Measurements from ENCODE around the gene S100PBP.

Gene S100PBP

DNA sequence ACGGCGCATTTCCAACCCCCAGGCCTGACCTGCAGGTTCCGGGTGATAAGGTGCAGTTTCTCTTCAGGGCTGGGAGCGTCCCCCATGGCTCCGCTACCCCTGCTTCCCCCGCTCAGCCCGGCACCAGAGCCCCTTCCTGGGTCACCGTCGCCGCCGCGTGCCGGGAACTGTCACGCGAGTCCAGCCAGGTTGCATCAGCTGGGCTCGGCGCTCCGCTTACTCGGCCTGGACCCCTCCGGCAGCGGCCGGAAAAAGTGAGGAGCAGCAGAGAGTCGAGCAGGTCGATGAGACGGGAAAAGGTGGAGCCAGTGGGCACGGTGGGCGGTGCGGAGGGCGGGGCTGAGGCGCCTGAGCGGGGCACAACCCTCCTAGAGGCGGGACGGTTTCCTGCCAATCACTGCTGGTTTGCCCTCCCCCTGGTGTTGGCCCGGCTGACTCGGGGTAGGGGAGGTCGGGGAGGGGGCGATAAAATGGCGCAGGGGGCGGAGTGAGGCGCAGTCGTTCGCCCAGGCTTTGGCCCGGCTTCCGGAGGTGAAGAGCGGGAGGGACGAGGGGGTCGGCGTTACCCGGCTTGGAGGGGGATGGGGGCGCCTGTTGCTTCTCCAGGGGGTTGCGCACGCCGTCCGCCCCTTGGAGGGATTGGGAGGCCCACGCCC is at the start of gene S100PBP, which contains the start of gene YARS1:
TSS of gene S100PBP (plus strand) at position 495 of the 656 bp plus-strand sequence. CDS start 8,447 bp downstream, outside the sequence.
TSS of gene YARS1 (minus strand) at position 200 of the 656 bp plus-strand sequence. CDS start at position 86, 114 bp downstream.
- peak; percentile 98 to 99 for DNase-seq

DNA sequence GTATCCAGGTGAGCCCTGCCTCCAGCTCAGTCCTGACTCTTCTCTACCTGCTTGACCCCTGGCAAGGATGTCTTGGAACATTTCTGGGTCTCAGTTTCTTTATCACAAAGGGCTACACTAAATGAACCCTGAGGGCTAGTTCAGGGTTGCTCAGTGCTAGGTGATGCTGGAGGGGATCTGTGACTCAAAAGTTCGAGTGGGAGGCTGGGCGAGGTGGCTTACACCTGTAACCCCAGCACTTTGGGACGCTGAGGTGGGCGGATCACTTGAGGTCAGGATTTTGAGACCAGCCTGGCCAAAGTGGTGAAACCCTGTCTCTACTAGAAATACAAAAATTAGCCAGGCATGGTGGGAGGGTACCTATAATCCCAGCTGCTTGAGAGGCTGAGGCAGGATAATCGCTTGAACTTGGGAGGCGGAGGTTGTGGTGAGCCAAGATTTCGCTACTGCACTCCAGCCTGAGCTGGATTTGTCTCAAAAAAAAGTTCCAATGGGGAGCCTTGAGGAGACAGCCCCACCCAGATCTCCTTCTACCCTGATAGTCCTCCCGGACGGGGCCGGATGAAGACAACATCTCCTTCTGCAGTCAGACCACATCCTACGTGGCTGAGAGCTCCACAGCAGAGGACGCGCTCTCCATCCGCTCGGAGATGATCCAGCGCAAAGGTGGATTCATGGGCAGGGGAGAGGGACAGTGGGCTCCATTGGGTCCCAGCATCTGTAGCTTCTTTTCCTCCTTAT is 49.2 kb upstream of the S100PBP start:
- no peak for DNase-seq

DNA sequence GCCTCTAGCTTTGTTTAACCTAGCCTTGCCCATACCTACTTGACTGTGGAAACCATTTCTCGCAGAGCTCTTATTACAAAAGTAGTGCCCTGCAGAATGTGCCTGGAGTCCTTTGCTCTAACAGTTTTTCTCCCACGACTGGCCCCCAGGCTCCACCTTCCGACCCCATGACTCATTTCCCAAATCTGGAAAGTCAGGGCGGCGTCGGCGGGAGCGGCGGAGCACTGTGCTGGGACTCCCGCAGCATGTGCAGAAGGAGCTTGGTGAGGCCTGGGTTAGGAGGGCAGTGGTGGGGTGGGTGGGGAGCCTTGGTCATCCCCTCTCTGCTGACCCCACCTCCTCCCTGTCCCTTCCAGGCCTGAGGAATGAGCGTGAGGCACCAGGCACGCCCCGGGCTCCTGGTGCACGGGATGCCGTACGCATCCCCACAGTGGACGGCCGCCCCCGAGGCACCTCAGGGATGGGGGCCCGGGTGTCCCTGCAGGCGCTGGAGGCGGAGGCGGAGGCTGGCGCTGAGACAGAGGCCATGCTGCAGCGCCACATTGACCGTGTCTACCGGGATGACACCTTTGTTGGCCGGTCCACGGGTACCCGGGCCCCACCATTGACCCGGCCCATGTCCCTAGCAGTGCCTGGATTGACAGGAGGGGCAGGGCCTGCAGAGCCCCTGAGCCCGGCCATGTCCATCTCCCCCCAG is 47.8 kb upstream of the S100PBP start:
- no peak for DNase-seq

DNA sequence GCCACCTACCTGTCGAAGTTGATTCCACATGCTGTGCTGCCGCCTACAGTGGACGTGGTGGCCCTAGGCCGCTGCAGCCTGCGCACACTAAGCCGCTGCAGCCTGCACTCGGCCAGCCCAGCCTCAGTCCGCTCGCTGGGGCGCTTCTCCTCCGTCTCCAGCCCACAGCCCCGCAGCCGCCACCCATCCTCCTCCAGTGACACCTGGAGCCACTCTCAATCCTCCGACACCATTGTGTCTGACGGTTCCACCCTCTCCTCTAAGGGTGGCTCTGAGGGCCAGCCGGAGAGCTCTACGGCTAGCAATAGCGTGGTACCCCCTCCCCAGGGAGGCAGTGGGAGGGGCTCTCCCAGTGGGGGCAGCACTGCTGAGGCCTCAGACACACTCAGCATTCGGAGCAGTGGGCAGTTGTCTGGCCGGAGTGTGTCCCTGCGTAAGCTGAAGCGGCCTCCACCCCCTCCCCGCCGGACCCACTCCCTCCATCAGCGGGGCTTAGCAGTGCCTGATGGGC is 47.2 kb upstream of the S100PBP start:
- DNase-seq: no peak

DNA sequence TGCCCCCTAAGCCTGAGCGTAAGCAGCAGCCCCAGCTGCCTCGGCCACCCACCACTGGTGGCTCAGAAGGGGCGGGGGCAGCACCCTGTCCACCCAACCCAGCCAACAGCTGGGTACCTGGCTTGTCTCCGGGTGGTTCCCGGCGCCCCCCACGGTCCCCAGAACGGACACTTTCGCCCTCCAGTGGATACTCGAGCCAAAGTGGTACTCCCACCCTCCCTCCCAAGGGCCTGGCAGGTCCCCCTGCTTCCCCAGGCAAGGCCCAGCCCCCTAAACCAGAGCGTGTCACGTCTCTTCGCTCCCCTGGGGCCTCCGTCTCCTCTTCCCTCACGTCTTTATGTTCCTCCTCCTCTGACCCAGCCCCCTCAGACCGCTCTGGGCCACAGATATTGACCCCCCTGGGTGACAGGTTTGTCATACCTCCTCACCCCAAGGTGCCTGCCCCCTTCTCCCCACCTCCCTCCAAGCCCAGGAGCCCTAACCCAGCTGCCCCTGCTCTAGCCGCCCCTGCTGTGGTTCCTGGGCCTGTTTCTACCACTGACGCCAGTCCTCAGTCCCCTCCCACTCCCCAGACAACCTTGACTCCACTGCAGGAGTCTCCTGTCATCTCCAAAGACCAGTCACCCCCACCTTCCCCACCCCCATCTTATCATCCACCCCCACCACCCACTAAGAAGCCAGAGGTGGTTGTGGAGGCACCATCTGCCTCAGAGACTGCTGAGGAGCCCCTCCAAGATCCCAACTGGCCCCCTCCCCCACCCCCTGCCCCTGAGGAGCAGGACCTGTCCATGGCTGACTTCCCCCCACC is 46.5 kb upstream of the S100PBP start:
- no peak for DNase-seq

DNA sequence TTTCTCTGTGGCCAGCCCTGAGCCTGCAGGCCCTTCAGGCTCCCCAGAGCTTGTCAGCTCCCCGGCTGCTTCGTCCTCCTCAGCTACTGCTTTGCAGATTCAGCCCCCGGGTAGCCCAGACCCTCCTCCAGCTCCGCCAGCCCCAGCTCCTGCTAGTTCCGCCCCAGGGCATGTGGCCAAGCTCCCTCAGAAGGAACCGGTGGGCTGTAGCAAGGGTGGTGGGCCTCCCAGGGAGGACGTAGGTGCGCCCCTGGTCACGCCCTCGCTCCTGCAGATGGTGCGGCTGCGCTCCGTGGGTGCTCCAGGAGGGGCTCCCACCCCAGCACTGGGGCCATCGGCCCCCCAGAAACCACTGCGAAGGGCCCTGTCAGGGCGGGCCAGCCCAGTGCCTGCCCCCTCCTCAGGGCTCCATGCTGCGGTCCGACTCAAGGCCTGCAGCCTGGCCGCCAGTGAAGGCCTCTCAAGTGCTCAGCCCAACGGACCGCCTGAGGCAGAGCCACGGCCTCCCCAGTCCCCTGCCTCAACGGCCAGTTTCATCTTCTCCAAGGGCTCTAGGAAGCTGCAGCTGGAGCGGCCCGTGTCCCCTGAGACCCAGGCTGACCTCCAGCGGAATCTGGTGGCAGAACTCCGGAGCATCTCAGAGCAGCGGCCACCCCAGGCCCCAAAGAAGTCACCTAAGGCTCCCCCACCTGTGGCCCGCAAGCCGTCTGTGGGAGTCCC is 45.7 kb upstream of the S100PBP start:
- DNase-seq: no peak

DNA sequence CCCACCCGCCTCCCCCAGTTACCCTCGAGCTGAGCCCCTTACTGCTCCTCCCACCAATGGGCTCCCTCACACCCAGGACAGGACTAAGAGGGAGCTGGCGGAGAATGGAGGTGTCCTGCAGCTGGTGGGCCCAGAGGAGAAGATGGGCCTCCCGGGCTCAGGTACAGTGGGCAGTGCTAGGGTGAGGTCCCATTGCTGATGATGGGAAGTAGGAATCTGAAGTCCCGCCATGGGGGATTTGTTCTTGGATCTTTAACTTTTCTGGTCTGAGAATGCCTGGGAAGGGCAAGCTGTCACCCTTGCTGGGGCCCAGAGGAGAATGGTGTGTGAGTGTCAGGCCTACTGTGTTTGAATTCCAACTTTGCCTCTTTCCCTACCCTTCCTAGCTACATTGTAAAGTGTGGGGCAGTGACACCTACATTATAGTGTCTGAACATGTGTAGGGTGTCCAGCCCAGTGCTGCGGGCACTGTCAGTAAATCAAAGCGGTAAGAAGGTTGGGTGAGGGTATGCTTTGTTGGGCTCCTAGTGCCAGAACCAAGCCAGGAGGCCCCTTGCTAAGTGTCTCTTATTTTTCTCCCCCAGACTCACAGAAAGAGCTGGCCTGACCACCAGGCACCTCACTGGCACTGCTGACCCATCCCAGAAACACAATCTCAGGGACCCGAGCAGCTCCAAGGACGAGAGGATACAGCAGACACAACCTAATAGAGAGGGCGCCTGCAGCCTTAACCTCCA is 45.0 kb upstream of the S100PBP start:
- DNase-seq: no peak

DNA sequence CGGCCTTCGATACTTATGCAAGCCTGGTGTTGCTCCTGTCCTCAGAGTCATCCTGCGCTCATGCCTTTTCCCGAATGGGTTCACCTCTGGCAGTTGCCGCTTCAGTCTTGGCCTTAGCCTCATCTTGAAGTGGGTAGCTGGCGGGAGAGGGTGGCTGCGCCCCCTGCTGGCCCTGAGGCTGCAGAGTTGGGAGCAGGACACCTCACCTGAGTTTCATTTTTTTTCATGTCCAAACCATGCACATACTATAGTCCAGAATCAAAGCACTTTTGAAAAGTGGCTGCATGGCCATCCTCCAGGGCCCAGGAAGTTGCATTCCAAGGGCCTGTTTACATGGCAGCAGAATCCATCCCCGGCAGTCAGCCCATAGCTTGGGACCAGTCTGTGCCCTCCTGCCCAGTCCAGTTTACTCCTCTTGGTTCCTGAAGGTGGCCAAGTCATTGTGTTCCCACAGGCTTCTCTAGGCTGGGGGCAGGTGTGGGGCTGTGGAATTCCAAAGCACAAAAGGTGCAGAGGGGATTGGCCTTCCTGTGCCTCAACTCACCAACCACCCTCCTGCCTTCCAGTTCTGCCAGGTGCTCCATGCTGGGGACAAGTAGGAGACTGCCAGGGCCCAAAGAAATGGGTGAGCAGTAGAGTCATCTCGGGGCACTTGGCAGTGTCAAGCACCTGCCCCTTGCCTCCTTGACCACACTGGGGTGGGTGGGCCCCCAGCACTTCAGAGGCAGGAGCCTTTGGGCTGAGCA is 44.3 kb upstream of the S100PBP start:
- peak; percentile 65 to 77 for DNase-seq

DNA sequence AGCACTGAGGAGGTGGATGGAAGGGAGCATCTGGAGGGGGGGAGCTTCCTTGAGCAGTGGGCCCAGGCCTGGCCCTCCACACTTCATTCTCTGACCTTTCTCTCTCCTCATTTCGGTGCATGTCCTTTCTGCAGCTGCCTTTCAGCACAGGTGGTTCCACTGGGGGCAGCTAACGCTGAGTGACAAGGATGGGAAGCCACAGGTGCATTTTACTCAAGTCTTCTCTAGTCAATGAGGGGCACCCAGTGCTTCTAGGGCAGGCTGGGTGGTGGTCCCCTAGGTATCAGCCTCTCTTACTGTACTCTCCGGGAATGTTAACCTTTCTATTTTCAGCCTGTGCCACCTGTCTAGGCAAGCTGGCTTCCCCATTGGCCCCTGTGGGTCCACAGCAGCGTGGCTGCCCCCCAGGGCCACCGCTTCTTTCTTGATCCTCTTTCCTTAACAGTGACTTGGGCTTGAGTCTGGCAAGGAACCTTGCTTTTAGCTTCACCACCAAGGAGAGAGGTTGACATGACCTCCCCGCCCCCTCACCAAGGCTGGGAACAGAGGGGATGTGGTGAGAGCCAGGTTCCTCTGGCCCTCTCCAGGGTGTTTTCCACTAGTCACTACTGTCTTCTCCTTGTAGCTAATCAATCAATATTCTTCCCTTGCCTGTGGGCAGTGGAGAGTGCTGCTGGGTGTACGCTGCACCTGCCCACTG is 43.5 kb upstream of the S100PBP start:
- no peak for DNase-seq

DNA sequence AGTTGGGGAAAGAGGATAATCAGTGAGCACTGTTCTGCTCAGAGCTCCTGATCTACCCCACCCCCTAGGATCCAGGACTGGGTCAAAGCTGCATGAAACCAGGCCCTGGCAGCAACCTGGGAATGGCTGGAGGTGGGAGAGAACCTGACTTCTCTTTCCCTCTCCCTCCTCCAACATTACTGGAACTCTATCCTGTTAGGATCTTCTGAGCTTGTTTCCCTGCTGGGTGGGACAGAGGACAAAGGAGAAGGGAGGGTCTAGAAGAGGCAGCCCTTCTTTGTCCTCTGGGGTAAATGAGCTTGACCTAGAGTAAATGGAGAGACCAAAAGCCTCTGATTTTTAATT is 43.0 kb upstream of the S100PBP start:
- DNase-seq: no peak

DNA sequence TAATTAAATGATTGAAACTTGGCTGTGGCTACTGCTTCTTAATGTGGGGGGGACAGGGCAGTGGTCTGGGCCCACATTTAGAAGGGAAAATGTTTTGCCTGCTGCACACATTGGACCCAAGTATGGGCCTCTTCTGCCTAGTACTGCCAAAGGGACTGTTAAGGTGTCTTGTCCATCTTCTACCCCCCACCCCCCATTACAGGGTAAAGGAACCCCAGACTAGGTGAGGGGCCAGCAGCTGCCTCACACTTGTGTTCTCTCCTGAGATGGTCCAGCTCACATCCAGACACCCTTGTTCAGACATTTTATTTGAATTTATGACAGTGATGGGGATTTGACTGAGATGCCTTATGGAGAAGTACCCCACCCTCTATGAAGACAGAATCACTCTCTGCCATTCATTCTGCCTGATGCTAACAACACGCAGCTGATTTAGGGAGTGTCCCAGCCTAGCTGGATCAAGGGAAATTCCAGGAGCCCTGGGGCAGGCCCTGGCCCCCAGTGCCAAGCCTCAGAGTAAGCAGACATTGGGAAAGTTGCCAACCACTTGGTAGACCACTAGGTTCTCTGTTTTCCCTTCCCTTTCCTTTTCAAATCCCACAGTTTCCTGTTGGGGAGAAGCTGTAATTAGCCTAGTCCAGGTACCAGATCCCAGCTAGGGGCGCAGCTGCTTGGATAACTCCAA is 42.4 kb upstream of the S100PBP start:
- no peak for DNase-seq

DNA sequence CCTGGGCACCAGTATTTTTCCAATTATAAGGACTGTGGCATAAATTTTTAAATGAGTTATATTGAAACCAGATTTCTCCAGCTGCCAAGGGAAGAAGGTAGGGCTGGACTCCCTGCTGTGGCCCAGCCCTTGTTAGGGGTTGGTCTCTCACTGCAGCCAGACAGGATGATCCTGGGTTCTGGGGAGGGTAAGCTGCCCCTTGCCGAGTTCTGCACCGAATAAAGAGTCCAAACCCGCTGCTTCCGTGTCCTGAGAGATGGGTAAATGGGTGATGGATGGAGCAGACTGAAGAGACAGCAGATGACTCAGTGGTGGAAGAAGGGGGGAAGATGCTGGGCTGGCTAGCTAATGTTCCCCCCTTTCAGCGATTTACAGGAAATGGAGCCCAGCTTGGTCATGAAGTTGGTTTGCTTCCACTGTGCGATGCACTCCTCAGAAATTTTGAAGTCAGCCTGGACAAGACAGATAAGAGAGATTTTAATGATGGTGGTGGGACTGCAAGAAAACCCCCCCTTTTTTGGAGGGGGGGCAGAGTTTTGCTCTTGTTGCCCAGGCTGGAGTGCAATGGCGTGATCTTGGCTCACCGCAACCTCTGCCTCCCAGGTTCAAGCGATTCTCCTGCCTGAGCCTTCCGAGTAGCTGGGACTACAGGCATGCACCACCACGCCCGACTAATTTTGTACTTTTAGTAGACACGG is 41.7 kb upstream of the S100PBP start:
- DNase-seq: no peak

DNA sequence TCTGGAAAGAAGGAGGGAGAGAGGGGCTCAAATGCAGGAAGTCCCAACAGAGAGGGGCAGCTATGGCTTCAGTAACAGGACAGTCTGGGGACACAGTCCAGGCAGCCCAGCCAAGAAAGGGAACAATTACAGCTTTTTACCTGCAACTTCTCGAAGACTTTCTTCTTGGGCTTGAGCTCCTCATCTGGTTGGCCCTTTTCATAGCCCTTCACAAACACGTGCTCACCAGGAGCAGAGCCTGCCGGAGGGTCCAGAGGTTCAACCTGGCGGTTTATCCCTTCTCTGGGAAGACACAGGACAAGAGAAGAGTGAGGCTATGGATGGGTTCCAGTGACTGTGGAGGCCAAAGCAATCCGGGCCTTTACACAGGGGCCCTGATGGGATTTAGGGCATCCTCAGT is 38.2 kb upstream of the S100PBP start:
- no peak for DNase-seq

DNA sequence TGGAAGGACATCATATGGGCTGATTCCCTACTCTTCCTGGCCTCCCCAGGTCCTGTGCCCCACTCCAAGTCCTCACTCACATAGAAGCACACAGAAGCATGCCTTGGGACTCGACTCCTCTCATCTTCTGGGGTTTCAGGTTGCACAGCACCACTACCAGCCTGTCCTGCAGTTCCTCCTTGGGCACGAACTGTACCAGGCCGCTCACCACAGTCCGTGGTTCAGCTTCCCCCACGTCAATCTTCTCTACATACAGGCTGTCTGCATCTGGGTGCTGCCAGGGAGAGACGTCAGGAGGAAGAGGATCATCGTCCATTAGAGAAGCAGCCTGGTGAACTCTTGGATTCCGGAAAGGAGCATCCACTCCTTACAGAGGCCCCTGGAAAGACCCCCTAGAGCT is 37.4 kb upstream of the S100PBP start:
- DNase-seq: no peak

DNA sequence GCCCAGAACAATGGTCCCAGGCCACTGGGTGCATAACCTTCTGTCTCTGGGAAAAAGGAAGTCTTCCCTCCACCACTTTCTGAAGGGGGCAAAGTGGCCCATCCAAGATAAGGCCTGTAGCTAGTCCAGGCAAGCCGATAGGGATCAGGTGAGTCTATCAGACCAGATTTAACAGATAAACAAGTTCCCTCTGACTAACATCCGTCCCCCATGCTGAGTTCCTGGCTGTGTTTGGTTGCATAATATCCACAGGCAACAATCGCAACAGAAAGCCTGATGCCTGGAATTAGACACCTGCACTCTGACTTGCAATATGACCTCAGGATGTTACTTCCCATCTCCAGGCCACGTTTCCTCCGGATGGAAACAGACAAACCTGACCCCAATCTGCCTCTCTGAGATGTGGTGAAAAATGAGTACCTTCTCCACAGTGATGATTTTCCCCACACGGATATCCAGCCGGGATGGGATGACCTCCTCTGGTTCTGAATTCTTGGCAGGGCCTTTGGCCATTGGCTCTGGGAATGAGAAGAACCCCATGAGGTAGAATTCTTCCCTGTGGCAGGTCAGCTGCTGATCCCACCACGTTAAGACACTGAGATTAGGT is 36.7 kb upstream of the S100PBP start:
- no peak for DNase-seq

DNA sequence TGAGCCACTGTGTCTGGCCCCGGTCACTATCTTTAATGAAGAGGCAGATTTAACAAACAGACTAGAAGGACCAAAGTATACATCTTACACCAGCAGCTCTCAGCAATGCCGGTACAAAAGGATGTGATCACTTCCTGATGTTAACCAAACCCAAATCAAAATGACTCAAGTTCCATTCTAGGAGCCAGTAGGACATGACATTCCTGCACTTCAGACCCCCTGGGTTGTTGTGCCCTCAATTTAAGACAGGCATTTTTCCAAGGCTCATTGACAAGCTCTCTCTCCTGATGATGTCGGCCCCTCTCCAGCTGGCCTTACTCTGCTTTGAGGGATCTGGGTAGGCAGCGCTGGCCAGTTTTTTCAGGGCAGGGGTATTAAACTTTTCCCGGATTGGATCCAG is 35.4 kb upstream of the S100PBP start:
- DNase-seq: no peak

DNA sequence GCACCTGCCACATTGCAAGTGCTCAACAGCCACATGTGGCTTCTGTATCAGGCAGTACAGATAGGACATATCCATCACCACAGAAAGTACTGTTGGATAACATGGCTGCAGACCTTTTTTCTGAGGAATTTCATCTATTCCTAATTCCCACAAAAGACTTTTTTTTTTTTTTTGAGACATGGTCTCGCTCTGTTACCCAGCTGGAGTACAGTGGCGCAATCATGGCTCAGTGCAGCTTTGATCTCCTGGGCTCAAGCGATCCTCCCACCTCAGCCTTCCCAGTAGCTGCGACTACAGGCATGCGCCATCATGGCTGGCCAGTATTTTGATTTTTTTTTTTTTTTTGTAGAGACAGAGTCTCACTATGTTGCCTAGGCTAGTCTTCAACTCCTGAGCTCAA is 33.6 kb upstream of the S100PBP start:
- no peak for DNase-seq

DNA sequence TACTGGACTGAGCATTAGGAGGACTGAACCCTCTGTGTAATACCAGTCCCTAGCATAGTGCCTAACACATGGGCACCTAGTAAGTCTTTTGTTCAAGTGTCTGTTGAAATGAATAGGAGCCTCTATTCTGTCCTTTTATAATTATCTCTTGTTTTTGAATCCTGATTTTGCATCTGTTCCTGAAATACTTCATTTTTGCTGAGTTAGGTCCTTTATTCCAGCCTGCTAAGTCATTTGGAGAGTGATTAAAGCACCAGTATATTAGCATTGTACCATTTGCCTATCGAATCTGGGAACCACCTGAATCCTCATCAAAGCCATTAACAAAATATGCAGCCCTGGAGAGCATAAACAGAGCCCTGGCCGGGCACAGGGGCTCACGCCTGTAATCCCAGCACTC is 32.6 kb upstream of the S100PBP start:
- DNase-seq: no peak
